Globus pallidus (tissue), 1 donor: Measurements from ENCODE around the gene MXD3.
"Not testable (repeated sequence)": the region's sequence is repeated elsewhere in the genome, so short reads cannot be mapped to it uniquely, and the experiment has no call there.

ENCODE experiments used
- DNase-seq: peaks from one replicate; pipeline ENCODE4 v3.0.0-alpha.2; 2015; ENCODE audit warnings: low spot score

MXD3 gene

DNA sequence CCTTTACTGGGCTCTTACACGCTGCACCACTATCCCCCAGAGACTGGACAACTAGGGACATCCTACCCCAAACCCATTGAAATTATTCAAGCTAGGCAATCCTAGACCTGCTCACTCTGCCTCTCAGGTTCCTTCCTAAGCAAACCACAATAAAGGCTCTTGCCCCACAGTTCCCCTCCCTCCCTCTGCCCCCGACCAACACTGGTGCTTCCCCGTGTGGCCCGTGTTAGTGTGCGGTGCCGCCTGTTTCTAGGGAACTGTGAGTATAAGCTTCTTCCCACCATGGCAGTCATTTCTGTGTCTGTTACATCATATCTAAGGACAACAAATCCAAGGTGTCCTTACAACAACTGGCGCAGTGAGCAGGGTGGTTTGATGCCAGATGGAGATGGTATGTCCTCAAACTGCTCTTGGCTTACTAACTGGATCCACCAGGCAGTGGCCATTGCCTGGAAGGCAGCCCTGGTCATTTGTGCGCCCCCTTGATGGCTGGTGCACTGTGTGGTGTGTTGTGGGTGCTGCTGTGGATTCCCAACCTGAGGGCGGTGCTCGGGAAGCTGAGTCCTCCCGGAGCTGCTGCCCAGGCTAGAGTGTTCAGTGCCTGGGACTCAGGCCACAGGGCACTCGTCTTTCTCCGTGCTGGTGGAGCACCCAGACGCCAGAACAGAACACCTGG is 8.4 kb upstream of the MXD3 start:
- DNase-seq, result no peak

- peak; percentile 56 for DNase-seq
These were observed 6.3 kb upstream of the MXD3 start for GRCh38 chr5:177317959-177318377.

DNA sequence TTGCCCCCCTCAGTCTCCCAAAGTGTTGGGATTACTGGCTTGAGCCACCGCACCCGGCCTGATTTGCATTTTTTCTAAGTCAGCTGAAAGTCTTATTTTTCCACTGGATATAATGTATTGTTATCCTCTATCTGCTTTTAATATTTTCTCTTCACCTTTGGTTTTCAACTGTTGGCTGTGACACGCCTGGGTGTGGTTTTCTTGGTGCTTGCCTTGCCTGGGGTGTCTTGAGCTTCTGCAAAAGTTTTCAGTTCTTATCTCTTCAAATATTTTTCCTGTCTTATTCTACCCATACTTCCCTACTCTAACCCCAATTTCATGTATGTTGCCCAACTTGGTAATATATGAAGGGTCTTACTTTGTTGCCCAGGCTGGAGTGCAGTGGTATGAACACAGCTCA is 4.3 kb upstream of the MXD3 start:
- no peak for DNase-seq

DNA sequence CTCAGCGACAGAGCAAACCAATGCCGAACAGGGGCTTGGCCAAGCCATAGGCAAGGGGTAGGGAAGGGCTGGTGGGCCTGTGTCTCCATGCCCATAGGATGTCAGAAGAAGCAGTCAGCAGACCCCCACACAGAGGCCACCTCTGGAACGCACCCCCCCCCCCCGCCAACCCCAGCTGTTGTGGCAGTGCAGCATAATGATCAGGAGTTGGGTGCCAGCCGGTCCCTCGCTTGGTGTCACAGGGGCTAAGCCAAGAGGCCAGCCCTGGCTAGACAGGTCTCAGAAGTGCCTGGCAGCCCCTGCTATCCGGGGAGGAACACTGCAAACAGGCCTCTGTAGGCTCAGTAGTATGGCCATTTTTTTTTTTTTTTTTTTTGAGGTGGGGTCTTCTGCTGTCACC is 3.7 kb upstream of the MXD3 start:
- no peak for DNase-seq

GRCh38 chr5:177314376-177315342 is 3.0 kb upstream of the MXD3 start:
- no peak for DNase-seq

GRCh38 chr5:177313561-177314259 is 2.0 kb upstream of the MXD3 start:
- DNase-seq, result no peak

DNA sequence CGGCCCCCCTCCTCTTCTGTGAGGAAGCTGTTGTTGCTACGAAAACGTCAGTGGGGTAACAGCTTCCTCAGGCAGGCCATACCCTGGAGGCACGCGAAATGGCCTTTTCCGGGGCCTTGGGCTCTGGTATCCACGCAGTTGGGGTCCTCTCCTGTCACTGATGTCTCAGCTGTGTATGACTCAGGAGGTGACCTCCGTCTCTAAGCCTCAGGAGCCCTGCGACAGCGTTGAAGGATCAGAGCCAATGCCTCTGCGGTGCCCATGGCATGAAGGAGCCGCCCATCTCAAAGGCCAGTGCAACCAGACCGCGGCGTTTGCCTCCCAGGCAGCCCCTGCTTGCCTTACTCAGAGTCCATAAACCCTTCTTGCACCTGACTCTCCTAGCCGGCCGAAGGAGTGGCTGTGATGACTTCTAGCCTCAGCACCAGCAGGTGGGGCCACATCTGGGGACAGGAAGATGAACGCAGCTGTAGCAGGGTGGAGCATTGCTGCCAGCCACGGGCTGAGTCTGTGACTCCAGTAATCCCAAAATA is 1.0 kb upstream of the MXD3 start:
- DNase-seq, result no peak

DNA sequence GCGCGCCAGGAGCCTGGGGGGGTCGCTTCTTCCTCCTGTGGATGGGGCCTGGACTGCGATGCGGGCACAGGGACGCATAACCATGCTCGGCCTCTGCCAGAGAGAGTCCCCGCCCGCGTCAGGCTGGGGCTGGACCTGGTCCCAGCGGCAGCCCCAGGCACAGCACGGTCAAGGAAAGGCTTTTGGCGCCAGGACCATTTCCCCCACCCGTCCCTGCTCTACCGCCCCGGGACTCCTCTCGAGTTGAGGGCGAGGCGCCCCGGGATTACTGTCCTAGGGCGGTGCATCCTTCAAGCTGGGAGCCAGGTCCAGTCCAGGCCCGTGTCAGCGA is 341 bp downstream of the MXD3 start:
- DNase-seq, result no peak

DNA sequence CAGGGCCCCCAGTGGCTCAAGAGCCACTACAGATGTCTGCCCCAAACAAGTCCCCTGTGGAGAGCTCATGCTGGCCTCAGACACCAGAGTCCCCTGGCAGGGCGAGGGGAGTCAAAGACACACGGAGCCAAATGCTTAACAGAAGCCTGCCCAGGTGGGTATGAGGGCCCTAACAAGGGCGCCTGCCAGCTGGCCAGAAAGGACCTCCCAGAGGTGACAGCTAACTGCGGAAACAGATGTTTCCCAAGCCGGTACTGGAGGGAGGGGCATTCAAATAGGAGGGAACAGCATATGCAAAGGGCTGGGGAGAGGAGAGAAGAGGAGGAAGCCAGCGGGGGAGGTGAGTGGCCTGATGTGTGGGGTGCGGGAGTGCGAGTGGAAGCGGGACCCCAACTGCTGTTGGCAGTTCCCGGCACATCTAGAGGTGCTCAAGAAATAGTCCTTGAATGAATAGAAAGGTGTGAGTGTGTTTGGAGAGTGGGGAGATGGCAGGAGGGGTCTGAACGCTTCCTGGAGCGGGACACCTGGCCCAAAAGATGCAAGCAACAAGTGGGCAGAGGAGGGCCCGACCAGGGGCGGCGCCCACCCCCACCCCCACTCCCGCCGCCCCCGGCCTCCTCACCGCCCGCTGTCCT is 824 bp downstream of the MXD3 start:
- no peak for DNase-seq

GRCh38 chr5:177310332-177310731 is 1.4 kb downstream of the MXD3 start:
- no peak for DNase-seq

DNA sequence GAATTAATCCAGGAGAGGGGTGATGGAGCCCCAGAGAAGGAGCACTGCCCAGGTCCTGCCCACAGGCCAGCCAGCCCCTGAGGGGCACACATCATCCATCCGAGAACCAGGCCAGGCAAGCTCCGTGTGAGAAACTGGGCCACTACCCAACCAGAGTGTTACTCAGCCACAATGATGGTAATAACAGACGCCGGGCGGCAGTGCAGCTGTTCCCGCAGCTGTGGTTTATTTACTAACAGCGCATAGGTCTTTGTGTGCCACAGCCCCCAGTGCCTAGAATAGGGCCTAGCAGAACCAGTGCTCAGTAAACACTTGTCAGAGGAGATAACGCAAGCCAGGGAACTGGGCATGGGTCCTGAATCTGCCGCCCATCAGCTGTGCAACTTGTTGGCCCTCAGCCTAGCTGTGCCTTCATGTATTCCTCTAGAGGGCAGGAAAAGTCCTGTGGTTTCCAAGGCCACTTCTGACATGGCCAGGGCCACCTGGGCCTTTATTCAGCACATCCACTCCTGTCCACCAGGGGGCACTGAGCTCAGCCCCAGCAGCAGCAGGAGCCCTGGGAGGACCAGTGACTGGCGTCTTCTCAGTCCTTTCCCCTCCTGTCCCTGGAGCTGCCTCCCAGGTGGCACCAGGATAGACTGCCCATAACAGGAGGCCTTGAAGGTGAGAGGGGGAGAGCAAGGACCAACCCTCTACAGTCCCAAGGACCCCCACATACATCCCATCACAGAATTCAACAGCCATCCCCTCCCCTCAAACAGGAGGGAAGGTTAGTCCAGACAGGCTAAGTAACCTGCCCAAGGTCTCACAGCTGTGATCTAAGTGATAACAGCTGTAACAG is 2.1 kb downstream of the MXD3 start:
- no peak for DNase-seq

GRCh38 chr5:177308740-177309139 is 3.0 kb downstream of the MXD3 start:
- DNase-seq, result no peak

GRCh38 chr5:177307544-177308363 is 3.9 kb downstream of the MXD3 start:
- DNase-seq, result no peak

GRCh38 chr5:177306674-177307543 is 4.8 kb downstream of the MXD3 start:
- DNase-seq, result peak; percentile 26

DNA sequence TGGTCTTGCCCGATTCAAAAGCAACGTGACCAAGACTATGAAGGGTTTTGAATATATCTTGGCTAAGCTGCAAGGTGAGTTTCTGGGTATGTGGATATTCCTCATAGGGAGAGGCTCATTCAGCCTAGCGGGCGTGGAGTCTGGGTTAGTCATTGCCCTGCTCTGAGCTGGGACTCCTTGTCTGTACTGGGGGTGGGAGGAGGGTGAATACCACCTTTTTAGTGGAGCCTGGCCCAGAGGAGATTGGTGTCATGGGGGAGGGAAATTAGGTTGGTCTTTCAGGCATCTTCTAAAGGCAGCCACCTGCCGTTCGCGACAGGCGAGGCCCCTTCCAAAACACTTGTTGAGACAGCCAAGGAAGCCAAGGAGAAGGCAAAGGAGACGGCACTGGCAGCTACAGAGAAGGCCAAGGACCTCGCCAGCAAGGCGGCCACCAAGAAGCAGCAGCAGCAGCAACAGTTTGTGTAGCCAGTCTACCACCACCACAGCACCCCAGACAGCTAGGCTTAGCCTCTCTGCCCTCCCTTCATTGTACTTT is 5.5 kb downstream of the MXD3 start:
- not testable (repeated sequence) for DNase-seq

GRCh38 chr5:177304392-177305119 is 7.1 kb downstream of the MXD3 start:
- no peak for DNase-seq

DNA sequence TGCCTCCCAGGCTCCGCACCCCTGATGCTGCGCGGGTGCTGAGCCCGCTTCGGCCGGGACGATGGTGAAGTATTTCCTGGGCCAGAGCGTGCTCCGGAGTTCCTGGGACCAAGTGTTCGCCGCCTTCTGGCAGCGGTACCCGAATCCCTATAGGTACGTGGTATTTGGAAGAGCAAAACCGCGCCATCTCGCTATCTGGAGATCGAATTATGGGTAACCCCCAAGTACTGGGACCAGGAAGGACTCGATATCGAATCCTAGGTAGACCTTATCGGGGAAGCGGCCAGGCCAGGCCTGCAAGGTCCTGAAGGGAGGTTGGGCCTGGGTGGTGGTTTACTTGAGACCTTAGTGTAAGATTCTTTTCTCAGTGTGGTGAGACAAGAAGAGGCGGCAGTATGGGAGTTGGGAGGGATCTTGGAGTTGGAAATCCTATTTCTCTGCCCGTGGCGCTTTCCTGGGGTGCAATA is 7.7 kb downstream of the MXD3 start:
- no peak for DNase-seq
